Trophoblast cell (in vitro differentiated cells and primary cell): ENCODE measurements around the gene FAM184A.
A peak's percentile ranks its signal among the peaks of the same experiment; 100 is the strongest.

Experiments
- DNase-seq, 2 donors: peaks; one replicate each; pipeline ENCODE4 v3.0.0-alpha.2; 2016
- H2AFZ ChIP-seq: 2 replicates; pipeline ENCODE4 v1.6.1; 2013; ENCODE audit warnings: low read length, moderate library complexity, mild to moderate bottlenecking; ENCODE audit not compliant: insufficient read depth, poor library complexity
- H2AK5ac ChIP-seq: 2 replicates; pipeline ENCODE4 v1.6.1; 2013; ENCODE audit warnings: mild to moderate bottlenecking, low read length
- H2BK120ac ChIP-seq: 2 replicates; pipeline ENCODE4 v1.6.1; 2013; ENCODE audit warnings: low read length, mild to moderate bottlenecking, moderate library complexity; ENCODE audit not compliant: insufficient read depth, poor library complexity
- H2BK12ac ChIP-seq: 2 replicates; pipeline ENCODE4 v1.6.1; 2013; ENCODE audit warnings: mild to moderate bottlenecking, low read length, moderate library complexity
- H2BK5ac ChIP-seq: 2 replicates; pipeline ENCODE4 v1.6.1; 2013; ENCODE audit warnings: low read length, low read depth, moderate library complexity, mild to moderate bottlenecking; ENCODE audit not compliant: poor library complexity
- H3K14ac ChIP-seq: 2 replicates; pipeline ENCODE4 v1.6.1; 2013; ENCODE audit warnings: mild to moderate bottlenecking, low read length
- H3K18ac ChIP-seq: 2 replicates; pipeline ENCODE4 v1.6.1; 2013; ENCODE audit warnings: mild to moderate bottlenecking, low read length
- H3K23ac ChIP-seq: 2 replicates; pipeline ENCODE4 v1.6.1; 2013; ENCODE audit warnings: low read length
- H3K27ac ChIP-seq: 2 replicates; pipeline ENCODE4 v1.5.1; 2013; ENCODE audit warnings: low read depth, mild to moderate bottlenecking, inconsistent platforms, low read length, moderate library complexity
- H3K27me3 ChIP-seq: 2 replicates; pipeline ENCODE4 v1.6.1; 2013; ENCODE audit warnings: inconsistent platforms, mild to moderate bottlenecking, low read length, moderate library complexity; ENCODE audit not compliant: insufficient read depth
- H3K36me3 ChIP-seq, 2 experiments: 1 replicate in 1 of 2; 2 replicates in 1 of 2; pipeline ENCODE4 v1.6.1; 2013; ENCODE audit warnings: low read length in 2 of 2, mild to moderate bottlenecking in 2 of 2, moderate library complexity in 1 of 2; ENCODE audit not compliant: insufficient read depth in 2 of 2, control insufficient read depth in 1 of 2
- H3K4ac ChIP-seq: 2 replicates; pipeline ENCODE4 v1.6.1; 2013; ENCODE audit warnings: low read depth, mild to moderate bottlenecking, low read length, moderate library complexity
- H3K4me1 ChIP-seq, 2 experiments: 1 replicate in 1 of 2; 2 replicates in 1 of 2; pipeline ENCODE4 v1.6.1; 2013; ENCODE audit warnings: low read length in 2 of 2, mild to moderate bottlenecking in 2 of 2, moderate library complexity in 1 of 2; ENCODE audit not compliant: insufficient read depth in 2 of 2, control insufficient read depth in 1 of 2
- H3K4me2 ChIP-seq: 2 replicates; pipeline ENCODE4 v1.6.1; 2013; ENCODE audit warnings: inconsistent platforms, mild to moderate bottlenecking, low read length, moderate library complexity
- H3K4me3 ChIP-seq: 2 replicates; pipeline ENCODE4 v1.5.1; 2013; ENCODE audit warnings: mild to moderate bottlenecking, low read depth, low read length, inconsistent platforms
- H3K79me1 ChIP-seq: one replicate; pipeline ENCODE4 v1.6.1; 2013; ENCODE audit warnings: low read length
- H3K79me2 ChIP-seq: 2 replicates; pipeline ENCODE4 v1.6.1; 2013; ENCODE audit warnings: low read length, mild to moderate bottlenecking; ENCODE audit not compliant: control insufficient read depth, insufficient read depth, poor library complexity
- H3K9ac ChIP-seq: 2 replicates; pipeline ENCODE4 v1.6.1; 2013; ENCODE audit warnings: mild to moderate bottlenecking, low read length
- H3K9me3 ChIP-seq: 2 replicates; pipeline ENCODE4 v1.6.1; 2013; ENCODE audit warnings: low read depth, mild to moderate bottlenecking, control low read depth, inconsistent platforms, low read length; ENCODE audit not compliant: insufficient read depth
- H4K12ac ChIP-seq: 2 replicates; pipeline ENCODE4 v1.6.1; 2013; ENCODE audit warnings: low read depth, mild to moderate bottlenecking, low read length, moderate library complexity
- H4K8ac ChIP-seq: 2 replicates; pipeline ENCODE4 v1.6.1; 2013; ENCODE audit warnings: low read depth, mild to moderate bottlenecking, low read length, moderate library complexity
- H4K91ac ChIP-seq: one replicate; pipeline ENCODE4 v1.6.1; 2013; ENCODE audit warnings: low read depth, mild to moderate bottlenecking, low read length, moderate library complexity
- WGBS: extraction: QIAGEN DNeasy Blood & Tissue Kit; methylation state at CpG from one replicate; pipeline ENCODE4 v1.1.7; 2013; ENCODE audit warnings: missing lambda C conversion rate; ENCODE audit not compliant: insufficient read length, insufficient coverage; ENCODE audit errors: extremely low coverage; 5-methylcytosine and 5-hydroxymethylcytosine counted together

Gene FAM184A

GRCh38 chr6:119113961-119114360 lies 35.5 kb upstream of the FAM184A start:
- H3K36me3 ChIP-seq = no peaks in the 10 kb centered on the region
- no peak overlapping the region for H3K9ac ChIP-seq
- no peak overlapping the region for H4K91ac ChIP-seq
- peaks cover 1% of the 10 kb centered on the region for H3K9me3 ChIP-seq
- H3K14ac ChIP-seq = no peak overlapping the region
- no peak overlapping the region for H3K4me3 ChIP-seq
- H3K79me1 ChIP-seq = no peaks in the 10 kb centered on the region
- no peak overlapping the region for H3K18ac ChIP-seq
- H3K79me2 ChIP-seq = no peaks in the 10 kb centered on the region
- no peak overlapping the region for H2BK5ac ChIP-seq
- H4K8ac ChIP-seq = no peak overlapping the region
- no peak overlapping the region for H2AK5ac ChIP-seq
- H3K4ac ChIP-seq = no peak overlapping the region
- no CpG with 5 or more reads among the region's 1 CpG for WGBS
- H3K27ac ChIP-seq = no peak overlapping the region
- H4K12ac ChIP-seq = no peak overlapping the region
- no peak for DNase-seq
- no peak overlapping the region for H2AFZ ChIP-seq
- H3K4me1 ChIP-seq = peaks cover 0 to 6% of the 10 kb centered on the region in 2 experiments
- H2BK12ac ChIP-seq = no peak overlapping the region
- H3K23ac ChIP-seq = no peak overlapping the region
- H3K4me2 ChIP-seq = no peak overlapping the region
- H3K27me3 ChIP-seq = no peaks in the 10 kb centered on the region
- no peak overlapping the region for H2BK120ac ChIP-seq

GRCh38 chr6:119112812-119113530 lies 34.5 kb upstream of the FAM184A start:
- no peak overlapping the region for H4K91ac ChIP-seq
- WGBS = no CpG with 5 or more reads among the region's 4 CpGs
- H2BK5ac ChIP-seq = no peak overlapping the region
- no peaks in the 10 kb centered on the region for H3K79me2 ChIP-seq
- no peak overlapping the region for H3K4me2 ChIP-seq
- no peak overlapping the region for H3K4me3 ChIP-seq
- no peaks in the 10 kb centered on the region for H3K79me1 ChIP-seq
- no peak overlapping the region for H3K4ac ChIP-seq
- peak overlapping the region; percentile 11 for H3K9ac ChIP-seq
- peak overlapping the region; percentile 63 for H2BK12ac ChIP-seq
- peak overlapping the region; percentile 0 for H2AFZ ChIP-seq
- H2BK120ac ChIP-seq = no peak overlapping the region
- no peak overlapping the region for H3K27ac ChIP-seq
- H3K9me3 ChIP-seq = peaks cover 1% of the 10 kb centered on the region
- no peak for DNase-seq
- H3K4me1 ChIP-seq = peaks cover 0 to 4% of the 10 kb centered on the region in 2 experiments
- H4K8ac ChIP-seq = peak overlapping the region; percentile 66
- no peaks in the 10 kb centered on the region for H3K27me3 ChIP-seq
- peak overlapping the region; percentile 30 for H2AK5ac ChIP-seq
- no peak overlapping the region for H4K12ac ChIP-seq
- H3K36me3 ChIP-seq = no peaks in the 10 kb centered on the region
- no peak overlapping the region for H3K23ac ChIP-seq
- no peak overlapping the region for H3K18ac ChIP-seq
- no peak overlapping the region for H3K14ac ChIP-seq

- Histone ChIP-seq H3K27me3 (no peaks in the 10 kb centered on the region), H3K14ac (no peak overlapping the region), H2AK5ac (no peak overlapping the region), H2BK120ac (no peak overlapping the region), H4K8ac (no peak overlapping the region), H3K27ac (no peak overlapping the region), H3K4me2 (no peak overlapping the region), H3K4me1 (peaks cover 0 to 4% of the 10 kb centered on the region in 2 experiments), H4K91ac (no peak overlapping the region), H2BK12ac (no peak overlapping the region), H3K79me2 (no peaks in the 10 kb centered on the region), H3K79me1 (no peaks in the 10 kb centered on the region), H3K36me3 (no peaks in the 10 kb centered on the region), H2AFZ (no peak overlapping the region), H4K12ac (no peak overlapping the region), H3K9me3 (peaks cover 1% of the 10 kb centered on the region), H3K9ac (no peak overlapping the region), H3K23ac (no peak overlapping the region), H3K4me3 (no peak overlapping the region), H3K4ac (no peak overlapping the region), H2BK5ac (no peak overlapping the region), H3K18ac (no peak overlapping the region)
- no CpG with 5 or more reads among the region's 8 CpGs for WGBS
- peak; percentile 63 to 85 for DNase-seq
These were observed 32.4 kb upstream of the FAM184A start for GRCh38 chr6:119110601-119111548.

GRCh38 chr6:119109654-119110325 lies 31.3 kb upstream of the FAM184A start:
- H3K36me3 ChIP-seq = no peaks in the 10 kb centered on the region

More at GRCh38 chr6:119109654-119110325, 31.3 kb upstream of the FAM184A start:
- H3K79me1 ChIP-seq = no peaks in the 10 kb centered on the region
- H3K14ac ChIP-seq = no peak overlapping the region
- no peak overlapping the region for H2AFZ ChIP-seq
- no peak overlapping the region for H4K8ac ChIP-seq
- no peak overlapping the region for H4K12ac ChIP-seq
- H3K4me2 ChIP-seq = no peak overlapping the region
- no peaks in the 10 kb centered on the region for H3K79me2 ChIP-seq
- H3K18ac ChIP-seq = no peak overlapping the region
- no peak overlapping the region for H3K23ac ChIP-seq
- peaks cover 0 to 4% of the 10 kb centered on the region in 2 experiments for H3K4me1 ChIP-seq
- no peak overlapping the region for H3K4ac ChIP-seq
- H2AK5ac ChIP-seq = no peak overlapping the region
- H2BK120ac ChIP-seq = no peak overlapping the region
- H2BK12ac ChIP-seq = no peak overlapping the region
- no peak overlapping the region for H3K27ac ChIP-seq
- no peak overlapping the region for H3K4me3 ChIP-seq
- H3K9ac ChIP-seq = no peak overlapping the region
- H4K91ac ChIP-seq = no peak overlapping the region
- WGBS = no CpG with 5 or more reads among the region's 8 CpGs
- H2BK5ac ChIP-seq = no peak overlapping the region
- peaks cover 1% of the 10 kb centered on the region for H3K9me3 ChIP-seq
- no peak for DNase-seq
- H3K27me3 ChIP-seq = no peaks in the 10 kb centered on the region
